ENCODE results near the gene PDZRN3.

Gene PDZRN3

GRCh38 chr3:73624821-73625665 is at the start of gene PDZRN3:
Gene PDZRN3, minus strand, starts transcription at chr3:73624941.
- DNase-seq: no peak

GRCh38 chr3:73674280-73674679 is 49.5 kb upstream of the PDZRN3 start:
- no peak for DNase-seq

DNA sequence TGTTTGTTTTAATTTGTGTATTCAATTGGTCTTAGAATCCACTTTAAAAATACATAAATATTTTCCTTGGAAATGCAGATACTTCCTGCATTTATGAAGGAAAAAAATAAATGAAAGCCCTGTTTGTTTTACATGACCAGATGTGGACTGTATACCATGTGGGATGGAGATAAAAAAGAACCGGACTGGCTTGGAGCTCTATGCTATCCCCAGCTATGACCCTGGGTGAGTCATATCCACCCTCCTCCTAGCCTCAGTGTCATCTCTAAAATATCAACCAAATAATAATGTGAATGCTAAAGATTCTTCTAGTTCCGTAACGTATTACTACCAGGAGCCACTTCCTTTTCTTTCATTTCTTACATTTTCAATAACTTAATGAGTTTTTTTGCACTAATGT is 44.5 kb upstream of the PDZRN3 start:
- DNase-seq: no peak

GRCh38 chr3:73668391-73668790 is 43.6 kb upstream of the PDZRN3 start:
- no peak for DNase-seq

DNA sequence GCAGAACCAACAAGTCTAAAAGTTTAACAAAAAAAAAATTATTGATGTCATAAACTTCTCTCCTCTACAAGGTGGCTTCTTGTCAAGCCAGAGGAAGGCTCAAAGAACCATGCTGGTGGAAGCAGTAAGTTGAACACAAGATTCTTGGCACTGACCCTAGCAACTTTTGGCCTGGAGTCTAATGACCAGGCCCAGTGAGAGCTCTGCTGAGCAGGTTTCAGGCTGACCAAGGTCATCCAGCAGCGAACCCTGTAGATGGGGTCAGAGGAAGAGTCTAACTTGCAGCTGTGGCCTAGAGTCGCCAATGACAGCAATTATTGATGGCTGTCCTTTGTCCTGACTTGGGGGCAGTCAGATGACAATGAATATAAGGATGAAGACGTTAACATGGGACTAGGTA is 43.1 kb upstream of the PDZRN3 start:
- DNase-seq: no peak

DNA sequence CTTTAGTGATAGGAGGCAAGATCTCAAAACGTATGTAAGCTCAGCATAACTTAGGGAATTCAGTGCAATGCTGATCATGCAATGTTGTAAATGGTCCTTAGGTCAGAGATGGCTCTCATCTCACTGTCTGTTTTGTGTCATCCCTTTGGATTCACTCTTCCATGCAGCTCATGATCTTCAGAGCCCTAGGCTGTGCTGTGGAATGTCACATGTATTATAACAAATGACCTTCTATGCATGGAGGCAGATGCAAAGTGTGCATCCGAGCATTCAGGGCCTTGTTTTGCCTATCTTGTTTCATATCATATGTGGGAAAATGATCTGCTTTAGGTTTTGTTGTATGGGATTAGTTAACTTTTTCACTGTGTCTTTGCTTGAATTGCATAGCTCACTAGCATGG is 40.5 kb upstream of the PDZRN3 start:
- DNase-seq: no peak

GRCh38 chr3:73664389-73664788 is 39.6 kb upstream of the PDZRN3 start:
- DNase-seq: no peak

DNA sequence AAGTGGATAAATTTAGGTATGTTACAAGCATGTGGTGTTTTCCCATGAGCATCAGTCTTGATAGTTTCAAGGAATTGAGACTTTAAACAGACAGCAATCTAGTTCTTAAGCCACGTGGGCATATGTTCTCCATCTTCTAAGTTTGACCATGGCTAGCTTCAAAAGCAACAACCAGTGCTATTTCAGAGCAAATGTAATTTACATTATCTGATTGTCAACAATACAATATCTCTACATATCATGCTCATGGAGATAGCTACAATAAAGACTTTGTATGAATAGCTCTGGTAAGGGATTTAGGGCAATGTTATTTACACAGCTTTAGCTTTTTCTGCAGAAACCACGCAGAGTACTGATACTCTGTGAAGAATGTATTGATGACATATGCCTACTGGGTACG is 38.8 kb upstream of the PDZRN3 start:
- no peak for DNase-seq

- no peak for DNase-seq
Measured at GRCh38 chr3:73661265-73661664, 36.5 kb upstream of the PDZRN3 start.

GRCh38 chr3:73658227-73658626 is 33.5 kb upstream of the PDZRN3 start:
- DNase-seq: no peak

DNA sequence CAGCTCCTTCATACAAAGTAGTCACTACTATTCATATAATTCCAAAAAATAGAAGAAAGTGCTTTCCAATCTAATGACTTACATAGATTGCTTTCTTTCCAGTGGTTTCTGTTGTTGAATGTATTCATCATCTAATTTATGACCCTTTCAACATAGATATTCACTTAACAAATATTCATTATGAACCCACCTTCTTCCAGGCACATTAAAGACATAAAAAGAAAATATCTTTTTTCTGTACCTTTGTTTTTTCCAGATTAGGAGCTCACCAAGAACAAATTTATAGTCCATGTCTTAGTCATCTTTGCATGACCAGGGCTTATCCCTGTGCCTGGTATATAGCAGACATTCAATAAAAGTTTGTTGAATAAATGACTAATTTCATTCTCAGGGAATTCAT is 32.4 kb upstream of the PDZRN3 start:
- DNase-seq: no peak

GRCh38 chr3:73656241-73656890 is 31.6 kb upstream of the PDZRN3 start:
- DNase-seq: no peak

GRCh38 chr3:73655197-73655596 is 30.5 kb upstream of the PDZRN3 start:
- no peak for DNase-seq

GRCh38 chr3:73653877-73654276 is 29.1 kb upstream of the PDZRN3 start:
- no peak for DNase-seq

- no peak for DNase-seq
Measured at GRCh38 chr3:73653351-73653750, 28.6 kb upstream of the PDZRN3 start.

DNA sequence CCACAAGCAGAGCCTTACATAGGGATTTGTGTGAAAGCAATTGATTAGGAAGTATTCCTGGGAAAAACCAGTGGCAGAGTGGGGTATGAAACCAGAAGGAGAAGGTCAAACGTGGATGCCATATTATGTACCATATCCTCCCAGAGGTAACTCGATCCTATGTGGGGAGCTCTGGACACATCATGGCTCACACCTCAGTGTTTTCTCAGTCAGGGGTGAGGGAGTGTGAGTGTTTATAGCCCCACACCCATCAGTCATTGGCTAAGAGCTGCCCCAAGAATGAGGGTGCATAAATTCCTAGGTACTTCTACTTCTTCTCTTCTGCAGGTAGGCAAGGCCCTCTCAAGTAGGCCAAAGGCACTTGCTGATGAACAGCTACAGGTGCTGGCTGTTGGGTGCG is 28.2 kb upstream of the PDZRN3 start:
- no peak for DNase-seq

DNA sequence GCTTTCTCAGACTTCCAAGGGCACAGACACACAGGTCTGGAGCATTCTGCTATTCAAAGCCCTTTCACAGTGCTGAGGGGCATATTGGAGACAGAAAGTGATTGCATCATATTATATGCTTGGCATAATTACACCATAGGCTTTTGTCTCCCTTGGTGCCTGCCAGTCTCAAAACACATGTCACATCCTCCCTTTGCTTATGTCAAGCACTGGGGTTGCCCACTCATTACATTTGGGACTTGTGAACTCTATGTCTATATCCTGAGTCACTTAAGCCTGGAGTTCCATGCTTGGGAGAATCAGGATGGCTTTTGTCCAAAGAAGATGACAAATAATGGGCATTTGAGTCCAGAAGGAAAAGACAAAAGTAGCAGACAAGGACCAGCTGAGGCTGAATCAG is 12.3 kb upstream of the PDZRN3 start:
- DNase-seq: no peak

- no peak for DNase-seq
Measured at GRCh38 chr3:73635254-73635653, 10.5 kb upstream of the PDZRN3 start.

DNA sequence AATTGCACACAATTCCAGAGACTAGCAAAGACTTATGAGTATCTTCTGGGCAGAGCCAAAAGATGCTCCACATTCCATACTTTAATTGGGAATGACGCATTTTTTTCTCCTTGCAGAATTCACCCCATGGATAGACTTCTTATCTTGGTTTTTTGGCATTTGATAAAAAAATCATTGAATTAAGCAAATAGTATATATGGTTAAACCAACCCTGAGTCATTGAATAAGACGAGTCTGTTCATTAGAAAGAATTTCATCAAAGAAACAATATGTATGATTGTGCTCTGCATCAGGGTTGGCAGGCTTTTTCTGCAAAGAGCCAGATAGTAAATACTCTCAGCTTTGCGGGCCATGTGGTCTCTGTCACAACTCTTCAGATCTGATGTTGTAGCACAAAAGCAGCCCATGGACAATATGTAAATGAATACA is 9.2 kb upstream of the PDZRN3 start:
- DNase-seq: no peak

- no peak for DNase-seq
Measured at GRCh38 chr3:73633453-73633852, 8.7 kb upstream of the PDZRN3 start.

- no peak for DNase-seq
Measured at GRCh38 chr3:73626106-73626505, 1.4 kb upstream of the PDZRN3 start.

DNA sequence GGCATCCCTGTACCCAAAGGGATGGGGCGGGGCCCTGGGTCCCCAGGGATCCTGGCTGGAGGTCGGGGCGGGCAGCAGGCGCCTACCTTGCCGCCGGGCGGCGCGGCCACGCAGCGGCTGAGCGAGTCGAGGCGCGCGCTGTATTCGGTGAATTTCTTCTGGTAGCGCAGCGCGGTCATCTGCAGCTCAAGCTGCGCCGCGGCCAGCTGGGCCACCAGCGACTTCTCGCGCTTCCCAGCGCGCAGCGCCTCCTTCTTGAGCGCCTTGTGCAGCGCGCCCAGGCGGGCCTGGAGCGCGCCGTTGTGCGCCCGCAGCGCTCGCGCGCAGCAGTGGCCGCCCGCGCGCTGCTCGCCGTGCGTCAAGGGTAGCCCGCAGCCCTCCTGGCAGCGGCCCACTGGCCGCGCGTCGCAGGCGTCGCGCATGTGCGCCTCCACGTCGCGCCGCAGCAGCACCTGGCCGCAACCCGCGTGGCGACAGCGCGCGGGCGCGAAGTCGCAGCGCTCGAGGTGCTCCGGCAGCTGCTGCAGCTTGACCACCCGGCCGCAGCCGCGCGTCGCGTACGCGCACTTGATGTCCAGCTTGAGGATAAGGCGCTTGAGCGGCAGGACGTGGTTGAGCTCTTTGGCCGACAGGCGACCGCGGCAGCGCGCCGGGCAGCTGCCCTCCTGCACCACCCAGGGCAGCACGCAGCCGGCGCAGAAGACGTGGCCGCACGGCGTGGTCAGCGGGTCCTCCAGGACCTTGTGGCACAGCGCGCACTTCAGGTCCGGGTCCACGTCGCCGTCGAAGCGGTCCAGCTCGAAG is 522 bp downstream of the PDZRN3 start:
- DNase-seq: no peak

DNA sequence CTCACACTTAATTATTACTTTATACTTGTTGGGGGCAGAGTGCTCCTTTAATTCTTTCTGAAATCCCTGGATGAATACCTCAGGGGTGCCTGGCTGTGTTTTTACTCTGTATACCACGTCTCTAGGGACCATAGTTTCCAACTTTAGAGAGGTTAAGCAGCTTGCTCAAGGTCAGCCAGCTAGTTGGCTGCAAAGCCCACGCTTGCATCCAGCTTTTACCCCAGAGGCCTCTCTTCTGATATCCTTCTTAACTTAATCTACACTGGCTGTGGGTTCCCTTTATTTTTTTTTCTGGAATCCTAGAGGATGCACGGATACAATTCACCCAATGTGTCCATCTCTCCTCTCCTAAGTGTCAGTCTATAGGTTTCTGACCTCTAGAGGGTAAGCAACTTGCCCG is 1.4 kb downstream of the PDZRN3 start:
- no peak for DNase-seq

Measured in cortex of kidney (tissue), 1 donor.